ENCODE data around the gene TTC9B. TPM values are rescaled to one million over a fixed set of nuclear protein-coding genes. Genes with fewer than 3 reads are reported as not detected.

TTC9B gene
- total and polyA plus RNA-seq, 2 of the 13 experiments (the other 11 are each of a cell fraction or from before 2014, with no cell fraction given) = not detected

- TF ChIP-seq PAF1 (CRISPR knock-in tag; IDR thresholded peaks at IDR 0.05) (peak; percentile 78), RERE (CRISPR knock-in tag; IDR thresholded peaks at IDR 0.05; ENCODE audit: low read depth) (no peak), NR2F6 (IDR thresholded peaks at IDR 0.05) (peak; percentile 87), NR2F6 (CRISPR knock-in tag; IDR thresholded peaks at IDR 0.05) (peak; percentile 95), ZNF550 (CRISPR knock-in tag; IDR thresholded peaks at IDR 0.05; ENCODE audit: borderline replicate concordance) (no peak), ZNF510 (CRISPR knock-in tag; IDR thresholded peaks at IDR 0.05; ENCODE audit: low read depth) (peak; percentile 70; the same call in 1 of the 2 replicates), GPBP1L1 (CRISPR knock-in tag; IDR thresholded peaks at IDR 0.05) (no peak), HNF4G (IDR thresholded peaks at IDR 0.05; ENCODE audit: borderline replicate concordance, low read depth, low read length) (peak; percentile 91), HNF4G (CRISPR knock-in tag; IDR thresholded peaks at IDR 0.05; ENCODE audit: borderline replicate concordance, low read depth) (no peak; the same call in 1 of the 2 replicates), JDP2 (CRISPR knock-in tag; IDR thresholded peaks at IDR 0.05; ENCODE audit: borderline replicate concordance) (no peak), KDM5B (CRISPR knock-in tag; IDR thresholded peaks at IDR 0.05; ENCODE audit: borderline replicate concordance) (peak; percentile 39; the same call in 1 of the 2 replicates), KDM2A (CRISPR knock-in tag; IDR thresholded peaks at IDR 0.05; ENCODE audit: borderline replicate concordance, low read depth) (peak; percentile 97), GATAD1 (CRISPR knock-in tag; IDR thresholded peaks at IDR 0.05) (peak; percentile 87), ZNF180 (CRISPR knock-in tag; IDR thresholded peaks at IDR 0.05; ENCODE audit: borderline replicate concordance, low read depth) (no peak), ZNF253 (CRISPR knock-in tag; IDR thresholded peaks at IDR 0.05; ENCODE audit: borderline replicate concordance) (no peak), TIGD3 (CRISPR knock-in tag; IDR thresholded peaks at IDR 0.05; ENCODE audit: borderline replicate concordance) (no peak), IRX3 (CRISPR knock-in tag; IDR thresholded peaks at IDR 0.05; ENCODE audit: borderline replicate concordance, low read depth) (no peak), ZNF724P (CRISPR knock-in tag; IDR thresholded peaks at IDR 0.05; ENCODE audit: borderline replicate concordance) (0 out of 2 replicates have a peak, but pooled peaks have one; percentile 49), ZNF138 (CRISPR knock-in tag; IDR thresholded peaks at IDR 0.05; ENCODE audit: low read depth) (no peak), HDAC1 (CRISPR knock-in tag; IDR thresholded peaks at IDR 0.05) (peak; percentile 83)
These were observed 13.6 kb upstream of the TTC9B start (continued) for GRCh38 chr19:40231544-40232424.
